Keratinocyte (primary cell): ENCODE results near the gene HOXD8. TPM values are rescaled to one million over a fixed set of nuclear protein-coding genes. Genes with fewer than 3 reads are reported as not detected.

Experiments
- DNase-seq: peaks from one replicate; pipeline ENCODE4 v3.0.0-alpha.2; 2011; ENCODE audit warnings: low read depth, missing footprints, low spot score
- FAIRE-seq: peaks from 2 replicates; lab custom pipeline; 2011; peaks lifted over from hg19 to GRCh38; lab: Jason Lieb, UNC
- H2AFZ ChIP-seq: 2 replicates; pipeline ENCODE4 v1.6.0; 2012; ENCODE audit warnings: low read length, control low read depth, inconsistent platforms; ENCODE audit not compliant: control insufficient read depth
- H3K27ac ChIP-seq: 2 replicates; pipeline ENCODE4 v1.5.1; 2011; ENCODE audit warnings: low read length; ENCODE audit not compliant: control insufficient read depth, insufficient read depth
- H3K27me3 ChIP-seq: 3 replicates; pipeline ENCODE4 v1.6.0; 2011; ENCODE audit warnings: low read length; ENCODE audit not compliant: control insufficient read depth, insufficient read depth; ENCODE audit errors: extremely low read depth
- H3K36me3 ChIP-seq, 2 experiments: 2 replicates in 1 of 2; 3 replicates in 1 of 2; pipeline ENCODE4 v1.5.1; 2011; ENCODE audit warnings: low read length in 2 of 2, mild to moderate bottlenecking in 1 of 2; ENCODE audit not compliant: control insufficient read depth in 2 of 2, insufficient read depth in 2 of 2; ENCODE audit errors: extremely low read depth in 1 of 2
- H3K4me1 ChIP-seq: 3 replicates; pipeline ENCODE4 v1.5.1; 2011; ENCODE audit warnings: low read length; ENCODE audit not compliant: control insufficient read depth, insufficient read depth; ENCODE audit errors: extremely low read depth
- H3K4me2 ChIP-seq: 3 replicates; pipeline ENCODE4 v1.6.0; 2011; ENCODE audit warnings: low read depth, low read length; ENCODE audit not compliant: control insufficient read depth, insufficient read depth; ENCODE audit errors: extremely low read depth
- H3K4me3 ChIP-seq, 3 experiments: fragments of 200-600 bp in 1 of 3; sonication (generic) in 1 of 3; 2 replicates in 2 of 3; 3 replicates in 1 of 3; pipeline ENCODE4 v1.5.1; 2011 to 2016; ENCODE audit warnings: low read length in 3 of 3, mild to moderate bottlenecking in 3 of 3, control low read depth in 2 of 3, inconsistent platforms in 1 of 3, low read depth in 1 of 3, mixed read lengths in 1 of 3, mixed run types in 1 of 3, moderate library complexity in 1 of 3; ENCODE audit not compliant: control insufficient read depth in 2 of 3, insufficient read depth in 2 of 3; ENCODE audit errors: extremely low read depth in 1 of 3
- H3K79me2 ChIP-seq: 2 replicates; pipeline ENCODE4 v1.6.0; 2012; ENCODE audit warnings: low read length; ENCODE audit not compliant: control insufficient read depth, insufficient read depth
- H3K9ac ChIP-seq: 3 replicates; pipeline ENCODE4 v1.6.0; 2011; ENCODE audit warnings: low read length; ENCODE audit not compliant: control insufficient read depth, insufficient read depth; ENCODE audit errors: extremely low read depth
- H3K9me1 ChIP-seq: 3 replicates; pipeline ENCODE4 v1.6.0; 2011; ENCODE audit warnings: low read length; ENCODE audit not compliant: control insufficient read depth, insufficient read depth; ENCODE audit errors: extremely low read depth
- H3K9me3 ChIP-seq: 2 replicates; pipeline ENCODE4 v1.5.1; 2012; ENCODE audit warnings: low read depth, low read length; ENCODE audit not compliant: control insufficient read depth
- H4K20me1 ChIP-seq: 3 replicates; pipeline ENCODE4 v1.6.0; 2011; ENCODE audit warnings: low read length; ENCODE audit not compliant: control insufficient read depth, insufficient read depth; ENCODE audit errors: extremely low read depth
- CTCF ChIP-seq, 3 experiments: IDR thresholded peaks in 1 of 3; conservative IDR thresholded peaks in 1 of 3; optimal IDR thresholded peaks in 1 of 3; 2 replicates in 2 of 3; 3 replicates in 1 of 3; pipeline versions ENCODE3 to v1.5.1; 2011; ENCODE audit warnings: low read length in 3 of 3, mild to moderate bottlenecking in 3 of 3, moderate library complexity in 2 of 3, control low read depth in 1 of 3, inconsistent platforms in 1 of 3; ENCODE audit not compliant: insufficient read depth in 2 of 3; ENCODE audit errors: extremely low read depth in 1 of 3
- EZH2 ChIP-seq: IDR thresholded peaks from one replicate; pipeline ENCODE4 v1.6.1; 2012; ENCODE audit warnings: inconsistent platforms, mild to moderate bottlenecking, low read length, moderate library complexity
- dilution Hi-C: fragments of 300-500 bp; cut with MboI; formaldehyde crosslinking; loops from one replicate; pipeline ENCODE4 v1.7.0; 2020; ENCODE audit warnings: low sequenced_read_pairs; ENCODE audit not compliant: extremely low pct_ligation_motif_present
- polyA plus RNA-seq, 5 experiments: library from polyadenylated mRNA; depleted of rRNA in 3 of 5; stranded (reverse) in 3 of 5; stranded (forward) in 1 of 5; unstranded in 1 of 5; fragments of >200 nt; gene quantifications; 1 replicate in 1 of 5; 2 replicates in 3 of 5; 3 replicates in 1 of 5; pipeline versions ENCODE4 v1.2.1 to v1.2.3, GENCODE V29; 2011 to 2012; ENCODE audit warnings: missing spikeins in 2 of 5, low read depth in 1 of 5, low replicate concordance in 1 of 5

Gene HOXD8
- polyA plus RNA-seq, 1 donor (not counting 4 experiments of a cell fraction or from before 2014, with no cell fraction given) = not detected

- Histone ChIP-seq H3K4me1 (no peaks in the 10 kb centered on the region), H3K4me3 (no peak overlapping the region), H3K36me3 (no peaks in the 10 kb centered on the region), H3K9me3 (peaks cover 18% of the 10 kb centered on the region), H3K27me3 (peaks cover 90% of the 10 kb centered on the region), H3K4me2 (no peak overlapping the region), H3K9ac (no peak overlapping the region), H3K27ac (no peak overlapping the region), H3K79me2 (no peaks in the 10 kb centered on the region), H3K9me1 (no peaks in the 10 kb centered on the region), H4K20me1 (no peaks in the 10 kb centered on the region), H2AFZ (no peak overlapping the region)
- no peak for TF ChIP-seq CTCF (optimal IDR thresholded peaks at IDR 0.05 in 1 of 3, IDR thresholded peaks at IDR 0.05 in 1 of 3, conservative IDR thresholded peaks at IDR 0.05 in 1 of 3; ENCODE audit: extremely low read depth in 1 of 3, insufficient read depth in 2 of 3, low read length in 3 of 3)
- peak; percentile 64 for TF ChIP-seq EZH2
- DNase-seq = no peak
- FAIRE-seq = no peak
- dilution Hi-C loops = no loop called here
Measured at GRCh38 chr2:176081837-176082524, 47.5 kb upstream of the HOXD8 start.

- H3K9ac ChIP-seq = no peak overlapping the region
- H3K4me3 ChIP-seq = no peak overlapping the region
- no peaks in the 10 kb centered on the region for H3K36me3 ChIP-seq
- TF ChIP-seq EZH2 (peak; percentile 55), CTCF (optimal IDR thresholded peaks at IDR 0.05 in 1 of 3, IDR thresholded peaks at IDR 0.05 in 1 of 3, conservative IDR thresholded peaks at IDR 0.05 in 1 of 3; ENCODE audit: extremely low read depth in 1 of 3, insufficient read depth in 2 of 3, low read length in 3 of 3) (no peak)
- H2AFZ ChIP-seq = no peak overlapping the region
- no peak overlapping the region for H3K4me2 ChIP-seq
- H4K20me1 ChIP-seq = no peaks in the 10 kb centered on the region
- no peaks in the 10 kb centered on the region for H3K79me2 ChIP-seq
- H3K9me3 ChIP-seq = peaks cover 18% of the 10 kb centered on the region
- dilution Hi-C loops = no loop called here
- FAIRE-seq = no peak
- H3K27me3 ChIP-seq = peaks cover 92% of the 10 kb centered on the region
- no peak for DNase-seq
- H3K4me1 ChIP-seq = no peaks in the 10 kb centered on the region
- no peak overlapping the region for H3K27ac ChIP-seq
- no peaks in the 10 kb centered on the region for H3K9me1 ChIP-seq
Measured at GRCh38 chr2:176082525-176082823, 47.0 kb upstream of the HOXD8 start.
